ENCODE results near the gene EIPR1. TPM values are rescaled to one million over a fixed set of nuclear protein-coding genes. Genes with fewer than 3 reads are reported as not detected.

EIPR1 gene
- polyA plus RNA-seq, 3 donors from 2014 or later: 37.1 to 47.7 (median 41.1) TPM

DNA sequence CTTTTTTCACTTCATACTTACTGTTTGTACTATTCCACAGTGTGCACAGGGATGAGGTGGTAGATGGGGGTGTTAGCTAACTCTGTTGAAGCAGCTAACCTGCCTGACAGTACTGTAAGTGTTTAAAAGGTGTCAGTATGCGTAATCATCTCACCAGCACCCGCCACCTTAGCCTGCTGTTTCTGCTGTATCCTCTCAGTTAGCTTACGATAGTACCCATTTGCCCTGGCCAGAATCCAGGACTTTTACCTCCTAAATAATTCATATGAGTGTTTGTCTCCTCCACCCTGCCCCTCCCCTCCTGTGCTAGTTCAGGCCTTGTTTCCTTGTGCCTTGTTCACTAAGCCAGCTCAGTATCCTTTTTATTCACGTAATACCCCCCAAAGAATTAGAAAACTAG, 36.1 kb upstream of the EIPR1 start:
- no peak overlapping the region for H3K4me3 Mint-ChIP-seq
- H3K27ac Mint-ChIP-seq: peak overlapping the region in 2 of 6 donors; percentile 3 to 36
- no peaks in the 10 kb centered on the region for H3K9me3 Mint-ChIP-seq
- DNase-seq: no peak
- H3K4me1 Mint-ChIP-seq: peaks cover 3 to 46% of the 10 kb centered on the region in 2 donors
- peaks cover 3 to 14% (median 7%) of the 10 kb centered on the region in 3 donors for H3K36me3 Mint-ChIP-seq
- H3K27me3 Mint-ChIP-seq (ENCODE audit: low read depth in 3 of 3): peaks cover 0 to 3% (median 0%) of the 10 kb centered on the region in 3 donors

GRCh38 chr2:3411103-3411502, 33.5 kb upstream of the EIPR1 start:
- no peak for DNase-seq
- Mint-ChIP-seq H3K4me1 (peaks cover 5 to 40% of the 10 kb centered on the region in 2 donors), H3K36me3 (peaks cover 3 to 11% (median 10%) of the 10 kb centered on the region in 3 donors), H3K9me3 (no peaks in the 10 kb centered on the region), H3K27ac (peak overlapping the region in 1 of 6 donors; percentile 32), H3K27me3 (ENCODE audit: low read depth in 3 of 3) (peaks cover 0 to 3% (median 0%) of the 10 kb centered on the region in 3 donors), H3K4me3 (no peak overlapping the region)

DNA sequence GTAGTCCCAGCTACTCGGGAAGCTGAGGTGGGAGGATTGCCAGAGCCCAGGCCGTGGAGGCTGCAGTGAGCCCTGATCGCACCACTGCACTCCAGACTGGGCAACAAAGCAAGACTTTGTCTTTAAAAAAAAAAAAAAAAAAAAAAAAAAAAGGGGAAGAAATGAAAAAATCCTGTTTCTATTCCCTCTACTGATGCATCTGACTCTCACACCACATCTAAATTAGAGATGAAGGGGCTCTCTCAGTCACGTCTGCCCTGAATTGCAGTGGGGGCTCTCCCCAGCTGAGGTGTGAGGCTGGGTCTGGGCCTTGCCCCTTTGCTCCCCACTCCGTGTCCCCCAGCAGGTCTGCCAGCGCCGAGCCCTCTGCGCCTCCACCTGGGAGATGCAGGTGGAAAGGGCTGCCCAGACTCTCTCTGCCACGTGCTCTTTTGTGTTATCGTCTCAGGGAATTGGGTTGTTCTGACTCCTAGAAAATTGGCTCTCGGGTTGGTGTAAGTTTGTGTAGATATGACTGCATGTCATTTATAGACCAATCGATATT, 32.1 kb upstream of the EIPR1 start:
- H3K4me3 Mint-ChIP-seq: no peak overlapping the region
- H3K36me3 Mint-ChIP-seq: peaks cover 0 to 12% (median 11%) of the 10 kb centered on the region in 3 donors
- peak overlapping the region in 2 of 6 donors; percentile 28 to 66 for H3K27ac Mint-ChIP-seq

DNA sequence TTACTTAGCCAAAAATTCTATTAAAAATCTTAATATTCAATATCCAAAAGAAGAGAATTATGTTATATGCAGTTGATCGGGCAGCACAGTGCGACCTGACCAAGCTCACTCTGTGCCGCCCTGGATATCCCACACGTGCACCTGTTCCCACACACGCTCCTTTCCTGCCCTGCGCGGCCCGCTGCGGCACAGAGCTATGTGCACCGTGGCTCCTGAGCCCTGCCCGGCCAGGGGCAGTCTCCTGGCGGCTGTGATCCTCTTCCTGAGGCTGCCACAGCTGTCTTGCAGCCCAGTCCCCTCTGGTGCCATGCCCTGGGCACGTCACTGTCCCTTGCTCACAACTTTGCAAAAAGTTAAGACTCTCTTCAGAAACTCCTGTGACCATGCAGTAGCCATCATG, 31.2 kb upstream of the EIPR1 start:
- Mint-ChIP-seq H3K27ac (no peak overlapping the region), H3K36me3 (peaks cover 0 to 16% (median 8%) of the 10 kb centered on the region in 3 donors), H3K9me3 (no peaks in the 10 kb centered on the region), H3K4me1 (peaks cover 10 to 56% of the 10 kb centered on the region in 2 donors), H3K27me3 (ENCODE audit: low read depth in 3 of 3) (peaks cover 0 to 3% (median 0%) of the 10 kb centered on the region in 3 donors), H3K4me3 (no peak overlapping the region)
- DNase-seq: no peak

More for the DNA sequence above, 32.1 kb upstream of the EIPR1 start:
- H3K9me3 Mint-ChIP-seq: no peaks in the 10 kb centered on the region
- DNase-seq: no peak
- peaks cover 0 to 3% (median 0%) of the 10 kb centered on the region in 3 donors for H3K27me3 Mint-ChIP-seq (ENCODE audit: low read depth in 3 of 3)
- H3K4me1 Mint-ChIP-seq: peaks cover 6 to 50% of the 10 kb centered on the region in 2 donors

- Mint-ChIP-seq H3K27ac (no peak overlapping the region), H3K4me1 (peaks cover 10 to 51% of the 10 kb centered on the region in 2 donors), H3K9me3 (no peaks in the 10 kb centered on the region), H3K27me3 (ENCODE audit: low read depth in 3 of 3) (peaks cover 0 to 2% (median 0%) of the 10 kb centered on the region in 3 donors), H3K36me3 (peaks cover 5 to 16% (median 15%) of the 10 kb centered on the region in 3 donors), H3K4me3 (no peak overlapping the region)
- no peak for DNase-seq
Observed at GRCh38 chr2:3406501-3406900, 28.9 kb upstream of the EIPR1 start.

DNA sequence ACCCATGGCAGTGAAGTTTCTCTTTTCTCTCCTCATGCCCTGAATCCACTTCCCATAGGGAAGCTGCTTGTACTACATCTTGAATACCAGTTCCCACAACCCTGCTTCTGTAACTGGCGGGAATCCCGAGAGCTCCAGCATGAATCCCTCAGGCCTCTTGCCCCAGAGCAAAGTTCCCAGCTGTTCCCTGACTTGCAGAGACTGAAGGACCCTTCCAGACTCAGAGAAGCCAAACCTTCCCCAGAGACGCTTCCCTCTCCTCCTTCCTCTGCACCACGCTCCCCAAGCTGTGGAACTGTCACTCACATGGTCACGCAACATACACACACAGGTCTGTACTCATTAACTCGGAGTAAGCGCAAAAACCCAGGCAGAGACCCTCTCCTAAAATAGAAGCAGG, 28.3 kb upstream of the EIPR1 start:
- H3K9me3 Mint-ChIP-seq: no peaks in the 10 kb centered on the region
- peak overlapping the region in 1 of 6 donors; percentile 38 for H3K27ac Mint-ChIP-seq
- H3K4me3 Mint-ChIP-seq: no peak overlapping the region
- no peak for DNase-seq
- H3K27me3 Mint-ChIP-seq (ENCODE audit: low read depth in 3 of 3): peaks cover 0 to 2% (median 0%) of the 10 kb centered on the region in 3 donors
- peaks cover 5 to 15% (median 12%) of the 10 kb centered on the region in 3 donors for H3K36me3 Mint-ChIP-seq
- peaks cover 6 to 46% of the 10 kb centered on the region in 2 donors for H3K4me1 Mint-ChIP-seq

- Mint-ChIP-seq H3K27ac (no peak overlapping the region), H3K27me3 (ENCODE audit: low read depth in 3 of 3) (peaks cover 0 to 2% (median 0%) of the 10 kb centered on the region in 3 donors), H3K36me3 (peaks cover 5 to 15% (median 12%) of the 10 kb centered on the region in 3 donors), H3K9me3 (no peaks in the 10 kb centered on the region), H3K4me3 (no peak overlapping the region), H3K4me1 (peaks cover 8 to 43% of the 10 kb centered on the region in 2 donors)
- no peak for DNase-seq
Observed at GRCh38 chr2:3405307-3405706, 27.7 kb upstream of the EIPR1 start.

DNA sequence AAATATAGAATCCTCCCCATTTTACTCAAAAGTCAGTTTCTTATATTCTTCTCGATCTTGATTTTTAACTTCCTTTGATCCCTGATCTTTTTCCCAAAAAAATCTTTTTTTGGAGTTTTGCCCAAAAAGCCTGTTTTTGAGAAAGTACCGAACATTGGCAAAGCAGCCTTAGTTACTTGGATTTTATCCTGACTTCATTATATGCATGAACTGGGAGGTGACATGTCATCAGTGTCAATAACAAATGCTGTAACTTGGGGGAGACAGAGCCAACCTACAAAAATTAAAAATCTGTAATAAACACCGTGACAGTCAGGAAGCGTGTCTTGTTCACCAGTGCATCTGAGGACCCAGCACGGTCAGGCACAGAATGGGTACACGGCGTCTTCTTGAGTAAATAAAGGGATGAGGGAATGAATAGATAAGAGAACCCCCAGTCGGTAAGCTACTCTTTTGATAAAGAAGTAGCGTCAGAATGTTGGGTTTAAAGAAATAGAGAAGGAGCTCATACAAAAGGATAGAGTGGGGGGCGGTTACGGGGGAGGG, 26.8 kb upstream of the EIPR1 start:
- peaks cover 0 to 3% (median 0%) of the 10 kb centered on the region in 3 donors for H3K27me3 Mint-ChIP-seq (ENCODE audit: low read depth in 3 of 3)
- DNase-seq: no peak
- H3K36me3 Mint-ChIP-seq: peaks cover 5 to 15% (median 12%) of the 10 kb centered on the region in 3 donors
- H3K4me3 Mint-ChIP-seq: no peak overlapping the region
- H3K27ac Mint-ChIP-seq: peak overlapping the region in 1 of 6 donors; percentile 18
- H3K9me3 Mint-ChIP-seq: no peaks in the 10 kb centered on the region
- peaks cover 8 to 38% of the 10 kb centered on the region in 2 donors for H3K4me1 Mint-ChIP-seq

GRCh38 chr2:3403587-3404334, 26.1 kb upstream of the EIPR1 start:
- no peaks in the 10 kb centered on the region for H3K9me3 Mint-ChIP-seq
- peaks cover 8 to 18% (median 12%) of the 10 kb centered on the region in 3 donors for H3K36me3 Mint-ChIP-seq
- peaks cover 0 to 1% (median 0%) of the 10 kb centered on the region in 3 donors for H3K27me3 Mint-ChIP-seq (ENCODE audit: low read depth in 3 of 3)
- no peak overlapping the region for H3K4me3 Mint-ChIP-seq
- no peak overlapping the region for H3K27ac Mint-ChIP-seq
- H3K4me1 Mint-ChIP-seq: peaks cover 8 to 41% of the 10 kb centered on the region in 2 donors
- DNase-seq: no peak

DNA sequence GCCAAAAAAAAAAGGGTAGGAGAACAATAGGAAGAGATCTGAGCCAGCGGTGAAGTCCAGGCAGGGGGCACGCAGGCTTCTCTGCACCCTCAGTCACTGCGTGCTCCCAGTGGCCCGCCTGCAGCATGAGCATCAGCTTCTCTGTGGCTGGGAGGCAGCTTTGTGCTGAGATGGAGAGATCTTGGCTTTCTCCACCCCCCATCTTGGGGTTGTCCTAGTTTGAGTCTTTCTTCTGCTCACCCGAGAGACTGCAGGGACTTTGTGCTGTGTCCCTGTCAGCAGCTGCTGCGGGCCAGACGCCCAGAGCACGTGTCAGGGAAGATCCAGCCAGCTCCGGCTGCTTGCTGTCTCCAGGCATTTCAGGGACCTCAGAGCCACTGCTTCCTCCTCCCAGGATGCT, 22.2 kb upstream of the EIPR1 start:
- Mint-ChIP-seq H3K36me3 (peaks cover 29 to 48% (median 39%) of the 10 kb centered on the region in 3 donors), H3K4me3 (no peak overlapping the region), H3K27me3 (ENCODE audit: low read depth in 3 of 3) (peaks cover 0 to 2% (median 1%) of the 10 kb centered on the region in 3 donors), H3K27ac (no peak overlapping the region), H3K9me3 (peaks cover 4 to 26% (median 23%) of the 10 kb centered on the region in 6 donors), H3K4me1 (peaks cover 8 to 47% of the 10 kb centered on the region in 2 donors)
- DNase-seq: no peak

DNA sequence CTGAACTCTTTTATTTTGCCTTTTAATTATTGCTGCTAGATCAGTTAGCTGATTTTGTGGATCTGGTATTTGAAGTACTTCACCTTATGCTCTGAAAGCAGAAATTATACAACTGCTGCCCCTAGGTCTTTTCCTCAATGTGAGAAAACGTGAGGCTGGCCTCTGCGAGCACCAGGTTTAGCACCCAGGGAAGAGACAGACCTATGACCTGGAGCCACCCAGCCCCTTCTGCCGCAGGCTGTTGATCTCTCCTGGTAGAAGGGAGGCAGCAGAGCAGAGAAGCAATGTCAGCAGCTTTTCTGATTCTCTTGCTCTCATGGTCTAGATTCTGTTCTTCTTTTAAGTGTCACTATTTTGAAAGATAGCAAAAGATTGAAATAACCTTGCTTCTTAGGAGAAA, 21.8 kb upstream of the EIPR1 start:
- peaks cover 30 to 52% (median 43%) of the 10 kb centered on the region in 3 donors for H3K36me3 Mint-ChIP-seq
- DNase-seq: no peak
- peaks cover 4 to 26% (median 24%) of the 10 kb centered on the region in 6 donors for H3K9me3 Mint-ChIP-seq
- peaks cover 0 to 2% (median 1%) of the 10 kb centered on the region in 3 donors for H3K27me3 Mint-ChIP-seq (ENCODE audit: low read depth in 3 of 3)
- H3K4me1 Mint-ChIP-seq: peaks cover 4 to 42% of the 10 kb centered on the region in 2 donors
- no peak overlapping the region for H3K27ac Mint-ChIP-seq
- no peak overlapping the region for H3K4me3 Mint-ChIP-seq

DNA sequence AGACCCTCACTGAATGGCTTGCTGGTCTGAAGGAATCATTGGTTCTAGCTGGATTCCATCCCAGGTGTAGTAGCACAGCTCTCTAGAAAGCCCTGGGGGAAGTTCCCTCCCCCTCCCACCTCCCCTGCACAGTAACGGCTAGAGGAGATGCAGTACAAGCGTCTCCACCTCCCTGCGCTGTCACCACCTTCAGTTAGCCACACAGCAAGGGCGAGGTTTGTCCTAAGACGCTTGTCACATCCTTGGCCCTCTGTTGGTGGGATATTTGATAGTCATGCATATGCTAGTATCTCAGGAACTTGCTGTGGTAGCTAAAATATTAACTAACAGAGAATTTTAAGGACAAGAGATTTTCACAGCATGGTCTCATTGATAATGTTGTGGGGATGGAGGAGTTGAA, 21.2 kb upstream of the EIPR1 start:
- peaks cover 28 to 50% (median 43%) of the 10 kb centered on the region in 3 donors for H3K36me3 Mint-ChIP-seq

DNA sequence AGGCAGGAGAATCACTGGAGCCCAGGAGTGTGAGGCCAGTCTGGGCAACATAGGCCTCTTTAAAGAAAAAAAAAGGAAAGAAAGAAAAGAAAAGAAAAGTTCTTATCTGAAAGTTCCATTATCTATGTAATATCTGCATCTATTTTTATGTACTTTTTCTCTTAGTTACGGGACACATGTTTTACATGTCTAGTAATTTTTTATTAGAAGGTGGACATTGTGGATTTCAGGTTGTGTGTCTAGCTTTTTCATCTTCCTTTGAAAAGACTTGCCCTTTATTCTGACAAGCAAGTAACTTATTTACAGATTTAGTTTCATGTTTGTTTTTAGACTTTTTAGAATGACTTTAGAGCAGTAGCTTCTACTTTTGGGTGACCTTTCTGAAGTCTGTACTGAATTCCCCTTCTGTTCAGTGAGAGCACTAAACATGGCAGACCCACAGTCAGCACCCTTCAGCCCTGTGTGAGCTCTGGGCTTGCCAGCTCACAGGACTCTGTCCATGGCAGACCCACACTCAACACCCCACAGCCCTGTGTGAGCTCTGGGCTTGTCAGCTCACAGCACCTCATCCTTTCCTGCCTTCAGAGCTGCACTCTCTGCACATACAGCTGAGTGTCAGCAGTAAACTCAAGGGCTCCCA, 19.4 kb upstream of the EIPR1 start:
- Mint-ChIP-seq H3K4me3 (no peak overlapping the region), H3K27ac (no peak overlapping the region), H3K36me3 (peaks cover 34 to 50% (median 47%) of the 10 kb centered on the region in 3 donors), H3K4me1 (peaks cover 7 to 46% of the 10 kb centered on the region in 2 donors), H3K27me3 (ENCODE audit: low read depth in 3 of 3) (peaks cover 0 to 2% (median 1%) of the 10 kb centered on the region in 3 donors), H3K9me3 (peaks cover 4 to 26% (median 24%) of the 10 kb centered on the region in 6 donors)
- DNase-seq: no peak

More for the DNA sequence above, 21.2 kb upstream of the EIPR1 start:
- peaks cover 4 to 26% (median 24%) of the 10 kb centered on the region in 6 donors for H3K9me3 Mint-ChIP-seq
- DNase-seq: no peak
- peaks cover 0 to 2% (median 1%) of the 10 kb centered on the region in 3 donors for H3K27me3 Mint-ChIP-seq (ENCODE audit: low read depth in 3 of 3)
- H3K4me1 Mint-ChIP-seq: peaks cover 3 to 37% of the 10 kb centered on the region in 2 donors
- no peak overlapping the region for H3K4me3 Mint-ChIP-seq
- no peak overlapping the region for H3K27ac Mint-ChIP-seq

Data from immature natural killer cell (primary cell).